ENCODE data around the gene RERG.

Gene RERG

GRCh38 chr12:15244926-15245325, 23.7 kb upstream of the RERG start:
- DNase-seq (ENCODE audit: low spot score) = no peak
- TF ChIP-seq CTCF (IDR thresholded peaks at IDR 0.05; ENCODE audit: extremely low read depth, missing control alignments) = no peak

- TF ChIP-seq CTCF (IDR thresholded peaks at IDR 0.05; ENCODE audit: extremely low read depth, missing control alignments) = no peak
- no peak for DNase-seq (ENCODE audit: low spot score)
Measured at GRCh38 chr12:15244341-15244740, 23.1 kb upstream of the RERG start.

- DNase-seq (ENCODE audit: low spot score) = no peak
- TF ChIP-seq CTCF (IDR thresholded peaks at IDR 0.05; ENCODE audit: extremely low read depth, missing control alignments) = no peak
Measured at GRCh38 chr12:15243102-15243501, 21.9 kb upstream of the RERG start.

GRCh38 chr12:15240898-15241297, 19.7 kb upstream of the RERG start:
- no peak for TF ChIP-seq CTCF (IDR thresholded peaks at IDR 0.05; ENCODE audit: extremely low read depth, missing control alignments)
- DNase-seq (ENCODE audit: low spot score) = no peak

GRCh38 chr12:15234508-15234907, 13.3 kb upstream of the RERG start:
- DNase-seq (ENCODE audit: low spot score) = no peak
- TF ChIP-seq CTCF (IDR thresholded peaks at IDR 0.05; ENCODE audit: extremely low read depth, missing control alignments) = no peak

GRCh38 chr12:15234011-15234410, 12.8 kb upstream of the RERG start:
- DNase-seq (ENCODE audit: low spot score) = no peak
- TF ChIP-seq CTCF (IDR thresholded peaks at IDR 0.05; ENCODE audit: extremely low read depth, missing control alignments) = no peak

- no peak for DNase-seq (ENCODE audit: low spot score)
- TF ChIP-seq CTCF (IDR thresholded peaks at IDR 0.05; ENCODE audit: extremely low read depth, missing control alignments) = no peak
Measured at GRCh38 chr12:15232959-15233358, 11.7 kb upstream of the RERG start.
